ENCODE data around the gene MEF2C. TPM values are rescaled to one million over a fixed set of nuclear protein-coding genes. Genes with fewer than 3 reads are reported as not detected.

Gene MEF2C
- total RNA-seq, 1 donor from 2014 or later = 0.33 TPM

DNA sequence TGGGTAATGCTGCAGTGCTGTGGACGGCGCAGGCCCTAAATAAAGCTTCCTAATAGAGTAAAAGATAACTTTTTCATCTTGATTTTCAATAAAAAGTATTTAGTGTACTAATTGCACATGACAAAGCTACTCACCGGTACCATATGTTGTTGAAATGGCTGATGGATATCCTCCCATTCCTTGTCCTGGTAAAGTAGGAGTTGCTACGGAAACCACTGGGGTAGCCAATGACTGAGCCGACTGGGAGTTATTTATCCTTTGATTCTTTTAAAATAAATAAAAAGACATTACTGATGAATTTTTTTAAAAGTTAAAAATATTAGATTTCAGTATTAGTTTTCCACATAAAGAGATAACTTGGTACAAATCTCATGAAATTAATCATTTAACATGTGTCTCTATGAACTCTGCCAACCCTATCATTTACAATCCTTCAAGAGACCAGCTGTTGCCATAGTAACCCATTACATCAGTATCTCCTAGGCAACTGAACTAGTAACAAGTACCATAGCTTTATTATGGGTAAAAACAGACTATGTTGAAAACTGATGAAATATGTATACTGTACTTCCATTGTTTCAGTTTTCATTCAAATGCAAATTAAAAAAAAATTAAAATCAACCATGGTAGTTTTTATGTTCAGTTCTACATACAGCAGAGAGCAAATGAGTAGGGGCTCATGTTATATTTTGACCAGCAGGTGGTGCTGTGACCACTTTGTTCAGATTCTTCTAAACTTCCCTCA lies 153.7 kb downstream of the MEF2C start:
- intact Hi-C loops (cut with micrococcal nuclease) = loop anchor here (1.0 to 10.0 kb wide), 2 partner anchors 1536 to 1806 kb away; no protein-coding TSS in a partner anchor
- H3K9me3 Mint-ChIP-seq = no peaks in the 10 kb centered on the region
- no peak overlapping the region for H3K27ac Mint-ChIP-seq
- peaks cover 2% of the 10 kb centered on the region for H3K4me1 Mint-ChIP-seq
- H3K27me3 Mint-ChIP-seq = peaks cover 10% of the 10 kb centered on the region
- no peak overlapping the region for H3K4me3 Mint-ChIP-seq
- H3K36me3 Mint-ChIP-seq (ENCODE audit: low read depth) = no peaks in the 10 kb centered on the region
- peak; percentile 85 for DNase-seq

DNA sequence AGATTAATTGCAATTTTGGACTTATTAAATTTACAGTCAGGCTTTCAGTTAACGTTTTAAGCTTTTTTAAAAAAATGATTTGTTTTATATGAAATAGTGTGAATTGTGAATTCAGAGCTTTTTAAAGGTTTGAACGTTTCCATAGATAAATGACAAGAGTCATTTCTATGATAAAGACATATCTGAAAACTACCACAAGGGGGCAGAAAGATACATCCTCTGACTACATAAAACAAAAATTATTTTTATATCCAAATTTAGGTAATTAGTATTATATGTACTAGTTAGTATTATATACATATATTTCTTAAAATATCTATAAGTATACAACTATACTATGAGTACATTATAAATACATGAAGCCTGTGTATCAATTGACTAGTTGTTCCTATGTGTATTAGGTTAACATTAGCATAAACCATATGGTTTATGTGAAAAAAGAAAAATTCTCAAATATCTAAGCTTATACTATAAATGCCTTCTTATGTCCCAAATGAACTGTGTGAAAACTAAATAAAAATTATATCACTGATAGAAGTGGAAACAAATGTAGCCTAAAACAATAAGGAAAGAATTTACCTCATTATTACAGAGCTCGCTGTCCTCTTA lies 155.2 kb downstream of the MEF2C start:
- no peak overlapping the region for H3K4me3 Mint-ChIP-seq
- H3K36me3 Mint-ChIP-seq (ENCODE audit: low read depth) = no peaks in the 10 kb centered on the region
- no peaks in the 10 kb centered on the region for H3K4me1 Mint-ChIP-seq
- no peak overlapping the region for H3K27ac Mint-ChIP-seq
- H3K9me3 Mint-ChIP-seq = no peaks in the 10 kb centered on the region
- no peak for DNase-seq
- peaks cover 5% of the 10 kb centered on the region for H3K27me3 Mint-ChIP-seq
- intact Hi-C loops (cut with micrococcal nuclease) = loop anchor here (10.0 kb wide), 1 partner anchor 1807 kb away; no protein-coding TSS in a partner anchor

DNA sequence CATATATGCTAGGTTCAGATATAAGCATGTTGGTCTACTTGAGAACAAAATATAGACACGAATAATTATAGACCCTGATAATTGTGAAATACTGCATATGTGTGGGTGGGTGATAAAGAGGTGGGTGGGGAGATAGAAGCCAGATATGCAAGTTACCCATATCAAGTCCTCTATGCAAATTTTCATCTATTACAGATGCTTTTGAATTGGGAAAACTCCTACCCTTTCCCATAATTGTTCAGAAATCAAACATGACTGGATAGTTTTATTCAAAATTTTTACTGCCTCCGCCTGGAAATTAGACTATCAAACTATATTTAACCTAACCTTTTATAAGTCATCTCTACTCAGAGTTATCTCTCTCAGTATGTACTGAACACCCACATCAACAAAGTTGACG lies 157.5 kb downstream of the MEF2C start:
- intact Hi-C loops (cut with micrococcal nuclease) = loop anchor here (10.0 kb wide), 1 partner anchor 1809 kb away; no protein-coding TSS in a partner anchor

DNA sequence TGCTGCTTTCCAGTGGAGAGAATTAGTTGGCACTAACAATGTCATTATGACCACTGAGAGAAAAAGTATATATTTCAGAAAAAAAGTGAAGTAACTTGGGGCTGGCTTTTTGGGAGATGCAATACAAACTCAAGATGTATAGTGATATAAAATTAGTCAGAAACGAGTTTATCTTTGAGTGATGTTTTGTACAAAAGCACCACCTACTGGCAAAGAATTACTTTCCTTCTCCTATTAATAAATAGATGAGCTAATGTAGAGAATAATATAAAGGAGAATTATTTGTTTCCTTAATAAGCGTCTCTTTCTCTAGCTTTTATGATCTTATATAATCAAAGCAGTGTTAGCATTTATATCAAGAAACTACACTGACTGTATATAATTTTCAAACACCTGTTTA lies 158.8 kb downstream of the MEF2C start:
- H3K4me3 Mint-ChIP-seq = no peak overlapping the region
- no peak for DNase-seq
- peaks cover 11% of the 10 kb centered on the region for H3K27me3 Mint-ChIP-seq
- H3K4me1 Mint-ChIP-seq = no peaks in the 10 kb centered on the region
- H3K9me3 Mint-ChIP-seq = no peaks in the 10 kb centered on the region
- H3K27ac Mint-ChIP-seq = no peak overlapping the region
- intact Hi-C loops (cut with micrococcal nuclease) = loop anchor here (10.0 kb wide), 1 partner anchor 1811 kb away; no protein-coding TSS in a partner anchor
- no peaks in the 10 kb centered on the region for H3K36me3 Mint-ChIP-seq (ENCODE audit: low read depth)

More for the DNA sequence above, 157.5 kb downstream of the MEF2C start:
- H3K36me3 Mint-ChIP-seq (ENCODE audit: low read depth) = no peaks in the 10 kb centered on the region
- no peaks in the 10 kb centered on the region for H3K9me3 Mint-ChIP-seq
- H3K27me3 Mint-ChIP-seq = peaks cover 9% of the 10 kb centered on the region
- no peaks in the 10 kb centered on the region for H3K4me1 Mint-ChIP-seq
- no peak overlapping the region for H3K4me3 Mint-ChIP-seq
- no peak for DNase-seq
- H3K27ac Mint-ChIP-seq = no peak overlapping the region

DNA sequence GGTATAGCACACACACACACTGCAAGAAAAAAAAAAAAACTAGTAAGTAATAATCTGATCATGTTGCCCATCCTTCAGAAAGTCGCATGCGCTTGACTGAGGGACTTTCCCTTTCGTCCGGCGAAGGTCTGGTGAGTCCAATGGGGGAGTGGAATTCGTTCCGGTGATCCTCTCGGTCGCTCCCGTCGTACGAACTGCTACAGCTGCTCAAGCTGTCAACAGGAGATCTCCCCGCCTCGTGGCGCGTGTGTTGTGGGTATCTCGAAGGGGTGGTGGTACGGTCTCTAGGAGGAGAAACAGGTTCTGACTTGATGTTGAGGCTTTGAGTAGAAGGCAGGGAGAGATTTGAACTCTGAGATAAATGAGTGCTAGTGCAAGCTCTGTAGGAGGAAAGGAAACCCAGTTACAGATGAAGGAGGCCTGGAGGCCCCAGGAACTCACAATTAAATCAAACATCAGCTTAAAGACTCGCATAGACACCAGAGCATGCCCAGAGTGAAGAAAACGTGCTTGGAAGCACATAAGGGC lies 160.4 kb downstream of the MEF2C start:
- Mint-ChIP-seq H3K4me3 (no peak overlapping the region), H3K27ac (no peak overlapping the region), H3K4me1 (no peaks in the 10 kb centered on the region), H3K36me3 (ENCODE audit: low read depth) (no peaks in the 10 kb centered on the region), H3K9me3 (no peaks in the 10 kb centered on the region), H3K27me3 (peaks cover 13% of the 10 kb centered on the region)
- no peak for DNase-seq
- intact Hi-C loops (cut with micrococcal nuclease) = loop anchor here (10.0 kb wide), 1 partner anchor 1812 kb away; no protein-coding TSS in a partner anchor

DNA sequence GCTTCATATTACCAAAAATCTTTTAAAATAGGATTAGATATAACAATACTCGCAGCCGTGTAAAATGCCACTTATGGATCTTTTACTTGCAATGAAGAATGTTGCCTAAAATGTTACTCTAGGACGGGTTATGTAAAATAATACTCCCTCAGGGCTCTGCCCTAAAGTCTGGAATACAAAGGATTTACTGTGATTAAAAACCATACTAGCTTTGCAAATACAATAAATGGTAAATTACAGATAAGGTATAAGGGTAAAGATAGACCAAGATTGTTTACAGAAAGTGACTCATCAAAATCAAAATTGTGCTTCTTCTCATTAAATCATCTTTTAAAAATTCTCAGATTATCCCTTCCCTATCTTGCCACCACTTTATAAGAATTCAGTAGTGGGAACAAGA lies 163.6 kb downstream of the MEF2C start:
- Mint-ChIP-seq H3K4me1 (no peaks in the 10 kb centered on the region), H3K27me3 (peaks cover 11% of the 10 kb centered on the region), H3K36me3 (ENCODE audit: low read depth) (no peaks in the 10 kb centered on the region), H3K4me3 (no peak overlapping the region), H3K9me3 (no peaks in the 10 kb centered on the region), H3K27ac (no peak overlapping the region)
- DNase-seq = no peak
- intact Hi-C loops (cut with micrococcal nuclease) = no loop called here

DNA sequence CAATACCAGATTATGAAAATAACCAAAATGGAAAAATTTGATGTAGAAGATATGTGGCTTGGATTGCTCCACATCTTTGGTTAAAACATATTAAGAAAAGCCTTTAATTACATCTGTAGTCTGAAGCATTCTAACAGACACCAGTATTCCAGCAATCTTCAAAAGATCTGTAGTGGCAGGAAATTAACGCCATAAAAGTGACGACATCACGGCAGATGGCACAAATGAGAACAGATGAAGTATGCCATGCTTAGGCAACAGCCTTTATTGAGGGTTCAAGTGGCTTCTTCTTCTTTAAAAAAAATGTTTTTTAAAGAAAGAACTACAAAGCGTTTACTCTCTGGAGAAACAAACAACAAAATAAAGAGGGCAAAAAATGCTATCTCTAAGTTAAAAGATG lies 164.2 kb downstream of the MEF2C start:
- no peak overlapping the region for H3K27ac Mint-ChIP-seq

DNA sequence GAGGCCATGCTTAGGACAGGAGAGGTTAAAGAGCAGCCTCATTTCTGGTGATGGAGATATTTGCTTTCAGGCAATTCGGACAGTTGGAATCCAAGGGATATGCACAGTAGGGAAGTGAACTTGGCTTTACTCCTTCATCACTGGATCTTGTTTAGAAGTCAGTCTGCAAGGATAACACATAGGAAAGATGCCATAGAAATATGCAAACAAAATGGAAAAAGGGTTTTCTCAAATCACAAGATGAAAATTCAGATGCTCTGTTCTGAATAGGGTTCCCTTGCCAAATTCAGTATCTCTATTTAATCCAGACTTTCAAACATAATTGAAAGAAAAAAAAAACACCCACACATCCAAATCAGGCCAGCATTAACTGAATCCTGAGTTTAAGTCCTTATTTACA lies 166.9 kb downstream of the MEF2C start:
- Mint-ChIP-seq H3K9me3 (no peaks in the 10 kb centered on the region), H3K27me3 (peaks cover 9% of the 10 kb centered on the region), H3K36me3 (ENCODE audit: low read depth) (no peaks in the 10 kb centered on the region), H3K4me3 (no peak overlapping the region), H3K27ac (no peak overlapping the region), H3K4me1 (no peaks in the 10 kb centered on the region)
- DNase-seq = no peak
- intact Hi-C loops (cut with micrococcal nuclease) = no loop called here

More for the DNA sequence above, 164.2 kb downstream of the MEF2C start:
- H3K4me3 Mint-ChIP-seq = no peak overlapping the region
- intact Hi-C loops (cut with micrococcal nuclease) = no loop called here
- H3K36me3 Mint-ChIP-seq (ENCODE audit: low read depth) = no peaks in the 10 kb centered on the region
- H3K9me3 Mint-ChIP-seq = no peaks in the 10 kb centered on the region
- peaks cover 11% of the 10 kb centered on the region for H3K27me3 Mint-ChIP-seq
- DNase-seq = no peak
- no peaks in the 10 kb centered on the region for H3K4me1 Mint-ChIP-seq

DNA sequence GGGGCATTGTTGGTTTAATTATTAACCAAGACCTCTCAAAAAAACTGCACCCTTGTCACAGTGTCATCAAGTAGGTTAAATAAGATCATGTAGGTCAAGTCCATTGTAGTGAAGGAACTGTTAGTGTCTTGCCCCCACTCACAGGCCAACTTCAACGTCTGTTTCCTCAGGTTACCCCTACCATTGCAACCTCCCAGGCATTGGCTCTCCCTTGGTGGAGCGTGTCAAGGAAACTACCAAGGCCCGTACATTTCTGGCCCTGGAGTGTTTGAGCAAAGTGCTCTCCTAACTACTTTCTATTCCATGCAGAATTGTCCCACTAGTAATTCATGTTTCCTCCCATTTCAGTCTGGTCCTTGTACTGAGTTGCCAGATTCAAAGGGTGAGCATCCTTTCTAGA lies 167.5 kb downstream of the MEF2C start:
- no peaks in the 10 kb centered on the region for H3K36me3 Mint-ChIP-seq (ENCODE audit: low read depth)
- H3K27ac Mint-ChIP-seq = no peak overlapping the region
- H3K4me3 Mint-ChIP-seq = no peak overlapping the region
- intact Hi-C loops (cut with micrococcal nuclease) = no loop called here
- no peaks in the 10 kb centered on the region for H3K9me3 Mint-ChIP-seq
- H3K4me1 Mint-ChIP-seq = no peaks in the 10 kb centered on the region
- peaks cover 7% of the 10 kb centered on the region for H3K27me3 Mint-ChIP-seq
- DNase-seq = no peak

DNA sequence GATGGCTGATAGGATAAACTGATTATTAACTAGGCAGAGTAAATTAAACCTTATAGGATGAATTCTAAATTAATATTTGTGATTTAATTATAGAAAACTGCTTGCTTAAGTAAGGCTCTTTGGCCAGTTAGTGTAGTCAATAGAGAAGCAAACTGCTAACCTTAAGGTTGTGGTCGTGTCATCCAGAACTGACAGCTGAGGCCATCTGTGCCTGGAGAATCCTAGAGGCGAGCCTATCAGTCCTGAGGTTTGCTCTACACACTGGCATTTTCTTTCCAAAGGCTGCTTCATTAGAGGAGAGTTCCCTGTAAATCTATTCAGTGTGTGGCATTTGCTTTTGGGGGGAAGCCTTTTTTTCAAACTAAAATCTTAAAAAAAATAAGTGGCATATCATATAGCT lies 169.2 kb downstream of the MEF2C start:
- Mint-ChIP-seq H3K27me3 (peaks cover 4% of the 10 kb centered on the region), H3K4me1 (no peaks in the 10 kb centered on the region), H3K27ac (no peak overlapping the region), H3K9me3 (no peaks in the 10 kb centered on the region), H3K36me3 (ENCODE audit: low read depth) (no peaks in the 10 kb centered on the region), H3K4me3 (no peak overlapping the region)
- intact Hi-C loops (cut with micrococcal nuclease) = no loop called here
- no peak for DNase-seq

DNA sequence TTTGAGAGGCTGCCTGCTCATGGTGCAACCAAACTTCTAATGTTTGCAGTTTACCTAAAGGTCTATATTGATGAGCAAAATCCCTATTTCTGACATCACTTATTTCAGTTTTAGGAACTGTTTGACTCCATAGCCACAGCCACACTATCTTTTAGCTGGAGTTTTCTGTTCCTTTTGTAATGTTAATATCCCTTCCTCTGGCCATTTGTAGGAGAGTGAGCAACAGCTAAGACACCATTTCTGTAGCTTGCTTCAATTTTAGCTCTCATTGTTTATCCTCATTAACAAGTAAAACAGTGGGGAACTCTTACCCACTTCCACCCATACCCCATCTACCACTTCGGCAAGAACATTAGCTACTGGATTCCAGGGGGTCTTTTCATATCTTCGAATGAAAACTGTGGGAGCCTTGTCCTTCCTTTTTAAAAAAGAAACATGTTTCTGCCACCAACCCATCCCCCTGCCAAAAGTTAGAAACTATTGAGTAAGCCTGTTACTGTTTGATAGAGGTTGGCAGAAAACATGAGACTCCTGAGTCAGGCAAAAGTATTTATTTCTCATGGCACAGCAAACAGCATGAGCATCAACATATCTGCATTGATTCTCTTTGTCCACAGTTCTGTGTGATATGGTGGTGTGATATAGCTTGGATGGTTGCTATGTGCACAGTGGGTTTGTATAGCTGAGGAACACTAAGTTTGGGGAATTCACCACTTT lies 174.1 kb downstream of the MEF2C start:
- H3K27me3 Mint-ChIP-seq = peaks cover 2% of the 10 kb centered on the region
- no peaks in the 10 kb centered on the region for H3K9me3 Mint-ChIP-seq
- intact Hi-C loops (cut with micrococcal nuclease) = no loop called here
- H3K36me3 Mint-ChIP-seq (ENCODE audit: low read depth) = no peaks in the 10 kb centered on the region
- H3K27ac Mint-ChIP-seq = no peak overlapping the region
- H3K4me1 Mint-ChIP-seq = no peaks in the 10 kb centered on the region
- no peak for DNase-seq
- H3K4me3 Mint-ChIP-seq = no peak overlapping the region

DNA sequence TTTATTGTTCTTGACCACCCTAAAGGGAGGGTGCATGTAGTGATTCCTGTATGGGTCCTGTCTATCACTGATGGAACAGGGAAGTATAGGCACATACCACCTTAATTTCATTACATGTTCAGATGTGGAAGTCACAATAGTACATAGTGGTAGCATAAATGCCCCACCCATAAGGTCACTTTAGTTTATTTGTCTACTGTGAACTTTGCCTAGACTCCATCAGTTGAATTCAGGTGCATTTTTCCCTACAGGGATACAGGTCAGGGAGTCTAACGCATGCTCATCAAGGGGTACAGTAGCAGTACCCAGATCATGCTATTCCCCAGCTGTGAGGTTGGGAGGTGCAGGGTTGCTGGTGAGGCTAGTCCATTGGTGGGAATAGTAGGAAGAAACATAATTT lies 175.0 kb downstream of the MEF2C start:
- H3K9me3 Mint-ChIP-seq = no peaks in the 10 kb centered on the region
- H3K27ac Mint-ChIP-seq = no peak overlapping the region
- no peaks in the 10 kb centered on the region for H3K36me3 Mint-ChIP-seq (ENCODE audit: low read depth)
- no peak for DNase-seq
- H3K27me3 Mint-ChIP-seq = peaks cover 2% of the 10 kb centered on the region
- no peaks in the 10 kb centered on the region for H3K4me1 Mint-ChIP-seq
- no peak overlapping the region for H3K4me3 Mint-ChIP-seq
- intact Hi-C loops (cut with micrococcal nuclease) = no loop called here

DNA sequence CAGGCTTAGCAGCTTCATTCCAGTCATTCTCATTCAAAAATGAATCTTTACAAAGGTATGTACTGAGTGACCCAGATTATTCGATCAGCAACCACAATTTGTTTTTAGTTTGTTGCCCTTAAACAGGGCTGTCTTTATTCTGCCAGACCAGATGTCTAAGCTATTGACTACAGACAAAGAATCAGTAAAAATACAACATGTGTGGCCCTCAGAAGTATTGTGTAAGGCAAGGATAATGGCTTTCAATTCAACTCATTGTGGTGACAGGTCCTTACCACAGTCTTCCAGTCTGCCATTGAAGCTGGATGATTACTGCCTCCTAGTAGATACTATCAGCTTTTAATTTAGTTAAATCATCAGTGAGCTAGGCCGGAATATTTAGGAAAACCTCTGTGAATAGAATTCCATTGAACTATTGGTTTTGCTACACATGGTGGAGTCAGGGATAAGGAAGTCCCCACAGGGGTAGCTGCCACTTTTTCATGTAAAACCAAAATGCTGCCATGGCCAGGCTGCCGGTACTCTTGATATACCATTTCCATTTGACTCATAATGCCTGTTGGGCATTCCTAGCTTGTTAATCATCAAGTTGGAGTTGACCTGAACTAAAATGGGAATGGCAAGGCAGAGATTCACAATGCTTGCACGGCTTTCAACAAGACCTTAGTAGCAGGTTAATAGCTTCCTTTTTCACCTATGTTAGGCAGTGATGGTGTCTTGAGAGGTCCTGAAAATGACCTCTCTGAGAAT lies 175.6 kb downstream of the MEF2C start:
- peaks cover 2% of the 10 kb centered on the region for H3K27me3 Mint-ChIP-seq
- H3K4me1 Mint-ChIP-seq = no peaks in the 10 kb centered on the region
- no peak overlapping the region for H3K27ac Mint-ChIP-seq
- intact Hi-C loops (cut with micrococcal nuclease) = no loop called here
- DNase-seq = no peak
- no peaks in the 10 kb centered on the region for H3K36me3 Mint-ChIP-seq (ENCODE audit: low read depth)
- no peaks in the 10 kb centered on the region for H3K9me3 Mint-ChIP-seq
- no peak overlapping the region for H3K4me3 Mint-ChIP-seq

Measured in activated CD4-positive, alpha-beta T cell treated with anti-CD3 and anti-CD28 coated beads, Interleukin-2, amount 10 ng/mL, durations not matched to agents 24 days and 14 days (primary cell).